Large intestine (tissue), 12 donors: Measurements from ENCODE around the gene SPATA21. TPM values are rescaled to one million over a fixed set of nuclear protein-coding genes. Genes with fewer than 3 reads are reported as not detected.
"Not testable (repeated sequence)": the region's sequence is repeated elsewhere in the genome, so short reads cannot be mapped to it uniquely, and the experiment has no call there.

Experiments used
- DNase-seq, 2 donors: peaks; one replicate each; pipeline versions ENCODE4 v3.0.0 to v3.0.0-alpha.2; 2013
- H3K27ac ChIP-seq: one replicate; pipeline ENCODE4 v1.5.1; 2013; ENCODE audit warnings: low read length
- H3K27me3 ChIP-seq: 2 replicates; pipeline ENCODE4 v1.6.1; 2013; ENCODE audit warnings: low read length; ENCODE audit not compliant: control insufficient read depth, insufficient read depth
- H3K36me3 ChIP-seq: 2 replicates; pipeline ENCODE4 v1.6.1; 2013; ENCODE audit warnings: low read length; ENCODE audit not compliant: control insufficient read depth, insufficient read depth
- H3K4me1 ChIP-seq: one replicate; pipeline ENCODE4 v1.6.1; 2013; ENCODE audit warnings: low read length; ENCODE audit not compliant: control insufficient read depth, insufficient read depth
- H3K4me3 ChIP-seq: one replicate; pipeline ENCODE4 v1.5.1; 2013; ENCODE audit warnings: low read length
- H3K9me3 ChIP-seq: one replicate; pipeline ENCODE4 v1.6.1; 2013; ENCODE audit warnings: mild to moderate bottlenecking, low read depth, low read length, moderate library complexity; ENCODE audit not compliant: control insufficient read depth
- whole genome bisulfite sequencing: methylation state at CpG from one replicate; pipeline ENCODE4 v1.1.5; 2013; ENCODE audit warnings: low lambda C conversion rate; ENCODE audit not compliant: insufficient coverage; 5-methylcytosine and 5-hydroxymethylcytosine counted together
- long read RNA-seq, 11 donors: transcript quantifications; one replicate each; lab custom pipeline, GENCODE V29; 2026
- polyA plus RNA-seq: library from polyadenylated mRNA; unstranded; fragments of 120-200 nt; gene quantifications from one replicate; pipeline ENCODE4 v1.2.1, GENCODE V29; 2013

The SPATA21 gene
- not detected for polyA plus RNA-seq
- long read RNA-seq, donor 1, result 0 reads
- long read RNA-seq, donor 2, result 0 reads
- long read RNA-seq, donor 3, result 0 reads
- long read RNA-seq, donor 4, result 0 reads
- long read RNA-seq, donor 5, partial matches to known transcripts, result 57 of 93 reads
- long read RNA-seq, donor 5, other reads (novel, unspliced or antisense), result 36 of 93 reads
- long read RNA-seq, donor 6, partial matches to known transcripts, result 55 of 81 reads
- long read RNA-seq, donor 6, other reads (novel, unspliced or antisense), result 26 of 81 reads
- long read RNA-seq, donor 7, result 0 reads
- long read RNA-seq, donor 8, result 0 reads
- long read RNA-seq, donor 9, result 0 reads
- long read RNA-seq, donor 10, result 0 reads
- long read RNA-seq, donor 11, result 0 reads

- no peaks in the 10 kb centered on the region for H3K27me3 ChIP-seq
- H3K4me1 ChIP-seq, result no peaks in the 10 kb centered on the region
Observed at GRCh38 chr1:16436946-16437474, at the start of gene SPATA21. Gene SPATA21 (minus strand): TSS chr1:16437424. CDS start chr1:16431371, 6,053 bp downstream.

GRCh38 chr1:16487011-16487410, 49.8 kb upstream of the SPATA21 start:
- H3K9me3 ChIP-seq, H3K27ac ChIP-seq, H3K4me3 ChIP-seq, H3K4me1 ChIP-seq, DNase-seq, H3K27me3 ChIP-seq: not testable (repeated sequence)
- H3K36me3 ChIP-seq, result peaks cover 11% of the 10 kb centered on the region

More at GRCh38 chr1:16436946-16437474, at the start of gene SPATA21:
- no peak for DNase-seq
- no peaks in the 10 kb centered on the region for H3K9me3 ChIP-seq
- no peak within 1 kb of the TSS for H3K27ac ChIP-seq
- WGBS, result no CpG with 5 or more reads among the region's 3 CpGs
- peaks cover under 1% of the 10 kb centered on the region for H3K36me3 ChIP-seq
- no peak within 1 kb of the TSS for H3K4me3 ChIP-seq

- H3K27me3 ChIP-seq, H3K4me1 ChIP-seq, DNase-seq, H3K9me3 ChIP-seq, H3K4me3 ChIP-seq, H3K27ac ChIP-seq: not testable (repeated sequence)
- H3K36me3 ChIP-seq, result peaks cover 11% of the 10 kb centered on the region
- no CpG with 5 or more reads among the region's 8 CpGs for whole genome bisulfite sequencing
Observed at GRCh38 chr1:16486316-16486715, 49.1 kb upstream of the SPATA21 start.

- peaks cover 17% of the 10 kb centered on the region for H3K36me3 ChIP-seq
Observed at GRCh38 chr1:16484931-16485330, 47.7 kb upstream of the SPATA21 start.

GRCh38 chr1:16484501-16484835, 47.2 kb upstream of the SPATA21 start:
- no peak for DNase-seq
- Histone ChIP-seq H3K4me1 (no peaks in the 10 kb centered on the region), H3K4me3 (no peak overlapping the region), H3K36me3 (peaks cover 17% of the 10 kb centered on the region), H3K9me3 (no peaks in the 10 kb centered on the region), H3K27ac (no peak overlapping the region), H3K27me3 (no peaks in the 10 kb centered on the region)
- no CpG with 5 or more reads among the region's 8 CpGs for WGBS

More at GRCh38 chr1:16484931-16485330, 47.7 kb upstream of the SPATA21 start:
- no CpG with 5 or more reads among the region's 6 CpGs for WGBS
- no peaks in the 10 kb centered on the region for H3K9me3 ChIP-seq
- no peaks in the 10 kb centered on the region for H3K4me1 ChIP-seq
- no peak for DNase-seq
- H3K27ac ChIP-seq, result no peak overlapping the region
- H3K4me3 ChIP-seq, result no peak overlapping the region
- H3K27me3 ChIP-seq, result no peaks in the 10 kb centered on the region

- WGBS, result no CpG with 5 or more reads among the region's 45 CpGs
- peaks cover 17% of the 10 kb centered on the region for H3K36me3 ChIP-seq
- not testable (repeated sequence) for DNase-seq
Observed at GRCh38 chr1:16483639-16484500, 46.6 kb upstream of the SPATA21 start.

GRCh38 chr1:16483146-16483545, 45.9 kb upstream of the SPATA21 start:
- not testable (repeated sequence) for H3K4me3 ChIP-seq, H3K27me3 ChIP-seq, H3K4me1 ChIP-seq, DNase-seq, H3K27ac ChIP-seq, H3K9me3 ChIP-seq
- H3K36me3 ChIP-seq, result peaks cover 18% of the 10 kb centered on the region
- WGBS, result no CpG with 5 or more reads among the region's 26 CpGs

More at GRCh38 chr1:16483639-16484500, 46.6 kb upstream of the SPATA21 start:
- H3K9me3 ChIP-seq, H3K4me1 ChIP-seq, H3K27me3 ChIP-seq, H3K4me3 ChIP-seq, H3K27ac ChIP-seq: not testable (repeated sequence)

- Histone ChIP-seq H3K27me3 (no peaks in the 10 kb centered on the region), H3K27ac (no peak overlapping the region), H3K36me3 (peaks cover 30% of the 10 kb centered on the region), H3K4me1 (no peaks in the 10 kb centered on the region), H3K4me3 (no peak overlapping the region), H3K9me3 (no peaks in the 10 kb centered on the region)
- WGBS, result no CpG with 5 or more reads among the region's 12 CpGs
- DNase-seq, result no peak
Observed at GRCh38 chr1:16478091-16478490, 40.9 kb upstream of the SPATA21 start.

GRCh38 chr1:16475771-16476770, 38.8 kb upstream of the SPATA21 start:
- not testable (repeated sequence) for DNase-seq, H3K4me1 ChIP-seq, H3K9me3 ChIP-seq, H3K27ac ChIP-seq, H3K4me3 ChIP-seq, H3K27me3 ChIP-seq
- peaks cover 33% of the 10 kb centered on the region for H3K36me3 ChIP-seq
- WGBS, result 94% methylated on average over 3 of the region's 29 CpGs

GRCh38 chr1:16474891-16475290, 37.7 kb upstream of the SPATA21 start:
- H3K27ac ChIP-seq, H3K27me3 ChIP-seq, H3K4me1 ChIP-seq, H3K4me3 ChIP-seq, DNase-seq, H3K9me3 ChIP-seq: not testable (repeated sequence)
- peaks cover 27% of the 10 kb centered on the region for H3K36me3 ChIP-seq
- WGBS, result no CpG with 5 or more reads among the region's 2 CpGs
